ENCODE data around the gene GSTCD.

- TF ChIP-seq CTCF (conservative IDR thresholded peaks at IDR 0.05; ENCODE audit: low read length) (no peak), EZH2phosphoT487 (IDR thresholded peaks at IDR 0.05; ENCODE audit: borderline replicate concordance) (no peak)
Measured at GRCh38 chr4:105815701-105816100, 107.1 kb downstream of the GSTCD start.

Measured in Loucy (cell line).